Activated naive CD4-positive, alpha-beta T cell treated with anti-CD3 and anti-CD28 coated beads for 36 hours (primary cell): ENCODE results near the gene CNTF. TPM values are rescaled to one million over a fixed set of nuclear protein-coding genes. Genes with fewer than 3 reads are reported as not detected.

ENCODE experiments used
- CTCF ChIA-PET: fragments of 350-600 bp; sonication (Branson Sonifier 250); formaldehyde crosslinking; loops from one replicate; lab custom pipeline; 2021; ENCODE audit warnings: antibody characterized with exemption; lab: Charles Lee
- DNase-seq: peaks from one replicate; pipeline ENCODE4 v3.0.0-alpha.2; 2020
- H3K27ac Mint-ChIP-seq: one replicate; pipeline ENCODE4 v1.8.0; 2021; ENCODE audit warnings: mild to moderate bottlenecking, mixed read lengths
- H3K27me3 Mint-ChIP-seq: one replicate; pipeline ENCODE4 v1.8.0; 2021; ENCODE audit warnings: low read depth, mixed read lengths
- H3K36me3 Mint-ChIP-seq: one replicate; pipeline ENCODE4 v1.8.0; 2021; ENCODE audit warnings: low read depth, mixed read lengths
- H3K4me1 Mint-ChIP-seq: one replicate; pipeline ENCODE4 v1.8.0; 2021; ENCODE audit warnings: low read depth, mixed read lengths
- H3K4me3 Mint-ChIP-seq: one replicate; pipeline ENCODE4 v1.8.0; 2021; ENCODE audit warnings: mild to moderate bottlenecking, moderate library complexity, mixed read lengths
- H3K9me3 Mint-ChIP-seq: one replicate; pipeline ENCODE4 v1.8.0; 2021; ENCODE audit warnings: mixed read lengths
- intact Hi-C: fragments of 100-400 bp; cut with micrococcal nuclease; formaldehyde crosslinking; loops from one replicate; pipeline ENCODE4 v1.15.1; 2023
- total RNA-seq, 2 experiments: library from RNA; stranded (reverse); gene quantifications; one replicate each; pipeline ENCODE4 v1.2.3, GENCODE V29; 2021

The CNTF gene
- total RNA-seq, 2 experiments from 2014 or later, result 0.77 to 1.1 TPM

GRCh38 chr11:58649623-58650022, 27.2 kb downstream of the CNTF start:
- Mint-ChIP-seq H3K36me3 (peaks cover 9% of the 10 kb centered on the region), H3K27me3 (no peaks in the 10 kb centered on the region), H3K27ac (no peak overlapping the region), H3K4me1 (peaks cover 10% of the 10 kb centered on the region), H3K9me3 (peaks cover 10% of the 10 kb centered on the region), H3K4me3 (no peak overlapping the region)
- CTCF ChIA-PET, result interaction anchor here (0.7 kb wide), 1 partner anchor 125 kb away, joined by 5 read pairs; no protein-coding TSS in a partner anchor
- intact Hi-C loops, result loop anchor here (5.0 kb wide), 2 partner anchors 78 to 508 kb away; no protein-coding TSS in a partner anchor
- DNase-seq, result no peak

- intact Hi-C loops, result loop anchor here (5.0 kb wide), 2 partner anchors 77 to 507 kb away; no protein-coding TSS in a partner anchor
- no peak overlapping the region for H3K4me3 Mint-ChIP-seq
These were observed 28.0 kb downstream of the CNTF start for GRCh38 chr11:58650496-58650895.

GRCh38 chr11:58652726-58653280, 30.3 kb downstream of the CNTF start:
- H3K36me3 Mint-ChIP-seq, result no peaks in the 10 kb centered on the region
- peaks cover 18% of the 10 kb centered on the region for H3K4me1 Mint-ChIP-seq
- no peak for DNase-seq
- CTCF ChIA-PET, result interaction anchor here (0.7 to 4.3 kb wide), 13 partner anchors 11 to 506 kb away, joined by 3 to 32 read pairs (median 4); no protein-coding TSS in a partner anchor
- H3K27ac Mint-ChIP-seq, result no peak overlapping the region
- no peaks in the 10 kb centered on the region for H3K27me3 Mint-ChIP-seq
- intact Hi-C loops, result loop anchor here (5.0 kb wide), 2 partner anchors 74 to 504 kb away; no protein-coding TSS in a partner anchor
- H3K9me3 Mint-ChIP-seq, result no peaks in the 10 kb centered on the region
- H3K4me3 Mint-ChIP-seq, result no peak overlapping the region

More at GRCh38 chr11:58650496-58650895, 28.0 kb downstream of the CNTF start:
- H3K27me3 Mint-ChIP-seq, result no peaks in the 10 kb centered on the region
- no peak for DNase-seq
- H3K4me1 Mint-ChIP-seq, result peaks cover 18% of the 10 kb centered on the region
- CTCF ChIA-PET, result interaction anchor here (0.7 to 1.3 kb wide), 3 partner anchors 21 to 138 kb away, joined by 3 to 5 read pairs (median 5); no protein-coding TSS in a partner anchor
- H3K9me3 Mint-ChIP-seq, result peaks cover 8% of the 10 kb centered on the region
- no peak overlapping the region for H3K27ac Mint-ChIP-seq
- peaks cover 5% of the 10 kb centered on the region for H3K36me3 Mint-ChIP-seq

GRCh38 chr11:58654079-58654907, 31.8 kb downstream of the CNTF start:
- no peak overlapping the region for H3K4me3 Mint-ChIP-seq
- H3K36me3 Mint-ChIP-seq, result no peaks in the 10 kb centered on the region
- intact Hi-C loops, result loop anchor here (1.0 to 5.0 kb wide), 8 partner anchors 21 to 503 kb away; no protein-coding TSS in a partner anchor
- no peak overlapping the region for H3K27ac Mint-ChIP-seq
- peak; percentile 89 for DNase-seq
- no peaks in the 10 kb centered on the region for H3K9me3 Mint-ChIP-seq
- H3K4me1 Mint-ChIP-seq, result peaks cover 18% of the 10 kb centered on the region
- CTCF ChIA-PET, result interaction anchor here (0.6 to 4.3 kb wide), 20 partner anchors 8 to 543 kb away, joined by 3 to 32 read pairs (median 4); no protein-coding TSS in a partner anchor
- H3K27me3 Mint-ChIP-seq, result no peaks in the 10 kb centered on the region

- CTCF ChIA-PET, result interaction anchor here (0.6 to 4.3 kb wide), 18 partner anchors 9 to 544 kb away, joined by 3 to 32 read pairs (median 4); no protein-coding TSS in a partner anchor
- Mint-ChIP-seq H3K4me1 (peaks cover 18% of the 10 kb centered on the region), H3K27ac (no peak overlapping the region), H3K9me3 (no peaks in the 10 kb centered on the region), H3K4me3 (no peak overlapping the region), H3K36me3 (no peaks in the 10 kb centered on the region), H3K27me3 (no peaks in the 10 kb centered on the region)
- intact Hi-C loops, result loop anchor here (1.0 to 5.0 kb wide), 8 partner anchors 20 to 502 kb away; no protein-coding TSS in a partner anchor
- peak; percentile 33 for DNase-seq
These were observed 32.4 kb downstream of the CNTF start for GRCh38 chr11:58654908-58655296.

GRCh38 chr11:58656348-58656747, 33.9 kb downstream of the CNTF start:
- H3K36me3 Mint-ChIP-seq, result no peaks in the 10 kb centered on the region
- no peak overlapping the region for H3K27ac Mint-ChIP-seq
- intact Hi-C loops, result no loop called here
- no peak overlapping the region for H3K4me3 Mint-ChIP-seq
- CTCF ChIA-PET, result interaction anchor here (1.3 kb wide), 1 partner anchor 88 kb away, joined by 3 read pairs; no protein-coding TSS in a partner anchor
- H3K9me3 Mint-ChIP-seq, result no peaks in the 10 kb centered on the region
- peaks cover 18% of the 10 kb centered on the region for H3K4me1 Mint-ChIP-seq
- no peak for DNase-seq
- no peaks in the 10 kb centered on the region for H3K27me3 Mint-ChIP-seq

- CTCF ChIA-PET, result interaction anchor here (0.6 kb wide), 1 partner anchor 399 kb away, joined by 3 read pairs; no protein-coding TSS in a partner anchor
- intact Hi-C loops, result no loop called here
These were observed 36.2 kb downstream of the CNTF start for GRCh38 chr11:58658623-58659022.

GRCh38 chr11:58659404-58659803, 36.9 kb downstream of the CNTF start:
- no peaks in the 10 kb centered on the region for H3K9me3 Mint-ChIP-seq
- no peak overlapping the region for H3K4me3 Mint-ChIP-seq
- no peak for DNase-seq
- H3K27ac Mint-ChIP-seq, result no peak overlapping the region
- H3K27me3 Mint-ChIP-seq, result peaks cover 8% of the 10 kb centered on the region
- intact Hi-C loops, result no loop called here
- H3K36me3 Mint-ChIP-seq, result no peaks in the 10 kb centered on the region
- CTCF ChIA-PET, result interaction anchor here (1.1 kb wide), 1 partner anchor 129 kb away, joined by 3 read pairs; no protein-coding TSS in a partner anchor
- H3K4me1 Mint-ChIP-seq, result peaks cover 11% of the 10 kb centered on the region

More at GRCh38 chr11:58658623-58659022, 36.2 kb downstream of the CNTF start:
- Mint-ChIP-seq H3K4me1 (peaks cover 18% of the 10 kb centered on the region), H3K27me3 (peaks cover 8% of the 10 kb centered on the region), H3K4me3 (no peak overlapping the region), H3K9me3 (no peaks in the 10 kb centered on the region), H3K27ac (no peak overlapping the region), H3K36me3 (no peaks in the 10 kb centered on the region)
- DNase-seq, result no peak

GRCh38 chr11:58659910-58660570, 37.6 kb downstream of the CNTF start:
- no peak for DNase-seq
- H3K4me1 Mint-ChIP-seq, result peaks cover 5% of the 10 kb centered on the region
- H3K27me3 Mint-ChIP-seq, result peaks cover 8% of the 10 kb centered on the region
- no peaks in the 10 kb centered on the region for H3K9me3 Mint-ChIP-seq
- no peak overlapping the region for H3K27ac Mint-ChIP-seq
- H3K4me3 Mint-ChIP-seq, result no peak overlapping the region
- no peaks in the 10 kb centered on the region for H3K36me3 Mint-ChIP-seq
- intact Hi-C loops, result no loop called here
- CTCF ChIA-PET, result interaction anchor here (1.1 kb wide), 1 partner anchor 128 kb away, joined by 3 read pairs; no protein-coding TSS in a partner anchor

- no peaks in the 10 kb centered on the region for H3K4me1 Mint-ChIP-seq
- H3K36me3 Mint-ChIP-seq, result no peaks in the 10 kb centered on the region
- no peaks in the 10 kb centered on the region for H3K9me3 Mint-ChIP-seq
- intact Hi-C loops, result no loop called here
- CTCF ChIA-PET, result interaction anchor here (0.8 to 4.0 kb wide), 9 partner anchors 12 to 486 kb away, joined by 3 to 22 read pairs (median 4); no protein-coding TSS in a partner anchor
- DNase-seq, result no peak
- no peak overlapping the region for H3K27ac Mint-ChIP-seq
- H3K4me3 Mint-ChIP-seq, result no peak overlapping the region
- no peaks in the 10 kb centered on the region for H3K27me3 Mint-ChIP-seq
These were observed 49.6 kb downstream of the CNTF start for GRCh38 chr11:58671983-58672633.

- Mint-ChIP-seq H3K27me3 (no peaks in the 10 kb centered on the region), H3K4me3 (no peak overlapping the region), H3K4me1 (no peaks in the 10 kb centered on the region), H3K9me3 (no peaks in the 10 kb centered on the region), H3K36me3 (no peaks in the 10 kb centered on the region), H3K27ac (no peak overlapping the region)
- intact Hi-C loops, result loop anchor here (1.0 kb wide), 3 partner anchors 20 to 114 kb away; no protein-coding TSS in a partner anchor
- CTCF ChIA-PET, result interaction anchor here (0.8 to 1.6 kb wide), 6 partner anchors 13 to 107 kb away, joined by 3 to 6 read pairs (median 4); partner anchors contain the start of gene LPXN
- DNase-seq, result no peak
These were observed 52.1 kb downstream of the CNTF start for GRCh38 chr11:58674609-58675008.
